Stimulated activated CD4-positive, alpha-beta T cell treated with anti-CD3 and anti-CD28 coated beads, Interleukin-15, amount 100 ng/mL, for 24 hours (primary cell): Measurements from ENCODE around the gene ABAT.
"Not testable (repeated sequence)": the region's sequence is repeated elsewhere in the genome, so short reads cannot be mapped to it uniquely, and the experiment has no call there.

Source experiments
- DNase-seq: peaks from one replicate; pipeline ENCODE4 v3.0.0-alpha.2; 2020

The ABAT gene

GRCh38 chr16:8682551-8683259 is 8.3 kb downstream of the ABAT start:
- DNase-seq, result no peak

GRCh38 chr16:8683640-8684039 is 9.2 kb downstream of the ABAT start:
- no peak for DNase-seq

- DNase-seq, result no peak
Observed at GRCh38 chr16:8685617-8686016, 11.2 kb downstream of the ABAT start.

- DNase-seq, result no peak
Observed at GRCh38 chr16:8686031-8686621, 11.7 kb downstream of the ABAT start.

GRCh38 chr16:8686879-8687278 is 12.5 kb downstream of the ABAT start:
- no peak for DNase-seq

GRCh38 chr16:8689686-8690085 is 15.3 kb downstream of the ABAT start:
- no peak for DNase-seq

GRCh38 chr16:8691728-8692127 is 17.3 kb downstream of the ABAT start:
- DNase-seq, result no peak

- no peak for DNase-seq
Observed at GRCh38 chr16:8694795-8695728, 20.6 kb downstream of the ABAT start.

GRCh38 chr16:8696880-8697279 is 22.5 kb downstream of the ABAT start:
- DNase-seq, result no peak

GRCh38 chr16:8697965-8698364 is 23.5 kb downstream of the ABAT start:
- no peak for DNase-seq

GRCh38 chr16:8703693-8704092 is 29.3 kb downstream of the ABAT start:
- DNase-seq, result no peak

GRCh38 chr16:8704098-8704497 is 29.7 kb downstream of the ABAT start:
- no peak for DNase-seq

GRCh38 chr16:8705100-8705822 is 30.8 kb downstream of the ABAT start:
- DNase-seq, result not testable (repeated sequence)

GRCh38 chr16:8708536-8708935 is 34.1 kb downstream of the ABAT start:
- DNase-seq, result no peak

- no peak for DNase-seq
Observed at GRCh38 chr16:8712589-8713361, 38.4 kb downstream of the ABAT start.

GRCh38 chr16:8713635-8714172 is 39.3 kb downstream of the ABAT start:
- DNase-seq, result no peak

- DNase-seq, result no peak
Observed at GRCh38 chr16:8714174-8714573, 39.8 kb downstream of the ABAT start.

- no peak for DNase-seq
Observed at GRCh38 chr16:8714807-8715206, 40.4 kb downstream of the ABAT start.

- no peak for DNase-seq
Observed at GRCh38 chr16:8716052-8716451, 41.6 kb downstream of the ABAT start.

GRCh38 chr16:8716592-8716991 is 42.2 kb downstream of the ABAT start:
- DNase-seq, result no peak

GRCh38 chr16:8717469-8717868 is 43.1 kb downstream of the ABAT start:
- DNase-seq, result no peak

GRCh38 chr16:8717892-8718415 is 43.5 kb downstream of the ABAT start:
- no peak for DNase-seq
